Thyroid gland (tissue), 4 donors: ENCODE measurements around the gene GLIS2.

Experiments
- CTCF ChIP-seq, 6 experiments: fragments of 200-600 bp in 3 of 6; fragments of 450-650 bp in 3 of 6; sonication (generic) in 3 of 6; IDR thresholded peaks; one replicate each; pipeline ENCODE4 v1.5.1; 2016 to 2019; ENCODE audit warnings: antibody characterized with exemption in 6 of 6, mild to moderate bottlenecking in 2 of 6, inconsistent platforms in 1 of 6, moderate library complexity in 1 of 6
- POLR2A ChIP-seq, 2 donors: fragments of 450-650 bp; IDR thresholded peaks; one replicate each; pipeline ENCODE4 v1.6.1; 2017; ENCODE audit warnings: antibody characterized with exemption in 2 of 2, mild to moderate bottlenecking in 2 of 2, moderate library complexity in 1 of 2

- TF ChIP-seq CTCF (IDR thresholded peaks at IDR 0.05) (no peak), POLR2A (IDR thresholded peaks at IDR 0.05) (no peak)
Measured at GRCh38 chr16:4293181-4293716, 22.6 kb upstream of the GLIS2 start.
